HG03460 (cell line): ENCODE measurements around the gene GLTP.
"Not testable (repeated sequence)": the region's sequence is repeated elsewhere in the genome, so short reads cannot be mapped to it uniquely, and the experiment has no call there.

Source experiments
- ATAC-seq: cut with Tn5 transposase; IDR thresholded peaks from one replicate; pipeline ENCODE4 v1.9.1; 2021; ENCODE audit not compliant: unreplicated experiment

The GLTP gene

DNA sequence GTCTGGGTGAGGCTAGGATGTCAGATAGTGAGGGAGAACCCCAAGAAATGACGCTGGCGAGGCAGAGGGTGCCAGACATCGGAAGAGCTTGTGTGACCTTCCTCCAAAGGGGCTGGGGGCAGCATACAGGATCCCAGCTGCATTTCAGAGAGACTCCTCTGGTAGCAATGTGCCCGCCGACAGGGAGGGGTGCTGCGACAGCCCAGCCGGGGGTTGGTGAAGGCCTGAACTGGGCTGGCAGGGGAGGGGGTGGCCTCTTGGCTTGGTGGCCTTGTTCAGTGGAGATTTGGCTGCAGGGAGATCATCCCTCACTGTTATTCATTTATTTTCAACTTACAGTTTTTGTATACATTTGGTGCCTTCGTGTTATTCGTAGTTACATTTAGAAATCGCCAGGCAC is 25.0 kb upstream of the GLTP start:
- ATAC-seq: no peak

DNA sequence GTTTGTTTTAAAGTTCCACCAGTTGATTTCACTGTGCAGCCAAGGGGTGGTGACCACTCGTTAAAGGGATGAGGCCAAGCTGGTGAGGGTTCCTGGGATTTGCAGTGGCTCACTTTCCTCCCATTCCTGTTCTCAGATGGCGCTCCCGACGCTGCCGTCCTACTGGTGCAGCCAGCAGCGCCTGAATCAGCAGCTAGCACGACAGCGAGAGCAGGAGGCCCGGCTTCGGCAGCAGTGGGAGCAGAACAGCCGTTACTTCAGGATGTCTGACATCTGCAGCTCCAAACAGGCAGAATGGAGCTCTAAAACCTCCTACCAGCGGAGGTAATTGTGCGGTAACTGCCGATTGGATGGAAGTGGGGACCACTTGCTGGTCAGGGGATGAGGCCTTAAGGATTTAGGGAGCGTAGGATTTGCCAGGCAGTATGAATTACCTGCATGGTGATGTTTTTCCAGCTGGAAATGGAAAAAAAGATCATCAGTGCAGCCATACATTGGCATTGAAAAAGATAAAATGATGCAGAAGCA is 22.6 kb upstream of the GLTP start:
- ATAC-seq: no peak

DNA sequence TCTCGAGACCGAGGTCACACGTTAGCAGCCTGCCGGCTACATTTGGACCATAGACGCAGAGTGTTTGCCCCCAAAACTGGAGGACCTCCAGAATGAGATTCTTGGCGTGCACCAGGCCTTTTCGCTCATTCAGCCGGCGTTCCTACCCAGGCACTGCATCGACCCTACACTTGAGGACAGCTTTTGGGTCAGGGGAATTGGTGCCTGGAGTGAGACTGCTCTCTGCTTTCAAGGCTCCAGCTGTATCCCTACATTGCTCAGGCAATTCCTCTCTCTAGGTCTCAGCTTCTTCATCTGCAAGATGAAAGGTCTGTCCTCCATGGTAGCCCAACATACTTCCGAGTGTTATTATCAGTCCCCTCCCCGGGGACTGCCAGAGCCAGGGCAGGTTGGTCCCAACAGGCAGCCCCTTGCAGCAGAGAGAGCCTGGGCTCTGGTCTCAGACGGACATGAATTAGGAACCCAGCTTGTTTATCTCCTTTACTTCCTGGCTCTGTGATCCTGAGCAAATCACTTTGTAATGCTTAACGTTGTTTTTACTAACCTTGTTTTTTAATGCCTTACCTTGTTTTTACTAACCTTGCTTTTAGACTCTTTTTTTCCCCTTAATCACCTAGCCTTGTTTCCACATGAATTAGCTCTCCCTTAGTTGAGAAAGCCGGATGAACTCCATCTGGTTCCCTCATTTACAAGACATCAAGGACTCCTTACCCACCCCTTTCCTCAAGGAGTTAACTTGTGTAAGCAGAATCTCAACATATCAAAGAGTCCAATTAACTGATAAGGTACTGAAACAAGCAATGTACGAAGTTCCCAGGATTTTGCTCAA is 20.6 kb upstream of the GLTP start:
- no peak for ATAC-seq

DNA sequence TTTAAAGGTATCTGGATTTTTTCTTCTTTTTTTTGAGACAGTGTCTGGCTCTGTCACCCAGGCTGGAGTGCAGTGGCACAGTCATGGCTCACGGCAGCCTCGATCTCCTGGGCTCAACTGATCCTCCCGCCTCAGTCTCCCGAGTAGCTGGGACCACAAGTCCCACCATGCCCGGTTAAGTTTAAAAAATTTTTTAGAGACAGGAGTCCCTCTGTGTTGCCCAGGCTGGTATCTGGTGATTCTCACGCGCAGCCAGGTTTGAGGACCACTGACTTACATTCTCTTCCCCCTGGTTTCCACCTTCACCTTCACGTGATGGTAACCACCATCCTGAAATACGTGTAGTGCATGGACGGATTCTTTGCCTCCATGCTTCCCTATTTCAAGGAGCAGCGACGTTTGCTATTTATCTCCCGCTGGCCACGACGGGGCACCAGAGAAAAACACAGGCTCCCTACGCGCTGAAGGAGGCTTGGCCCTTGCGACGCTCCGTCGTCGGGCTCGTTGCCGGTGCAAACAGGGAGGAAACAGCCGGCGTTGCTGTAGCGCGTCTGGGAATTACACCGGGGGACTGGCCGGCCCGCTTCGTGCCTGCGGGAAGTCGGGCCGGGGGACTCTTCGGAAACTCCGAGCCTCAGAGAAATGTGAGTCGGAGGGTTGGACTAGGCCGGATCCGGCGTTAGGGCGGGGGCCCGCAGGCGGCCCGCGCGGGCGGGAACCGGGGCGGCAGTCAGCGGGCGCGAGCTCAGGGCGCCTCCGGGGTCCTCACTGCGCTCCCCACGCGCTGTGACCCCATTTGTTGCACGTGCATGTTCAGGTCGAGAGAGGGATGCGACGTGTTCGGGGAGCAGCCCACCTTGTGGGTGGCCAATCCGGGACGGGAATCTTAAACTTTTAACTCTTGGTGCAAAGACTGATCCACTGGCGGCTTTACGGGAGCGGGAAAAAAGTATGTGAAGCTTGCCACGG is 19.7 kb upstream of the GLTP start, which contains the start of gene TCHP:
Gene TCHP, plus strand, starts transcription at position 492 of the 969 bp plus-strand sequence. CDS start 2,753 bp downstream, outside the sequence.
- peak; percentile 82 for ATAC-seq

DNA sequence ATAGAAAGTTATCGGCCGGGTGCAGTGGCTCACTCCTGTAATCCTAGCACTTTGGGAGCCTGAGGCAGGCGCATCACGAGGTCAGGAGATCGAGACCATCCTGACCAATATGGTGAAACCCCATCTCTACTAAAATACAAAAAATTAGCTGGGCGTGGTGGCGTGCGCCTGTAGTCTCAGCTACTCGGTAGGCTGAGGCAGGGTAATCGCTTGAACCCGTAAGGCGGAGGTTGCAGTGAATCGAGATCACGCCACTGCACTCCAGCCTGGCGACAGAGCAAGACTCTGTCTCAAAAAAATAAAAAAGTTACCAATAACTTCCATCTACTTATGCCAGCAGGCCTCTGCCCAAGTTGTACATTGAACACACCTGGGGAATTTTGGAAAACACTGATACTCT is 19.0 kb upstream of the GLTP start:
- not testable (repeated sequence) for ATAC-seq

DNA sequence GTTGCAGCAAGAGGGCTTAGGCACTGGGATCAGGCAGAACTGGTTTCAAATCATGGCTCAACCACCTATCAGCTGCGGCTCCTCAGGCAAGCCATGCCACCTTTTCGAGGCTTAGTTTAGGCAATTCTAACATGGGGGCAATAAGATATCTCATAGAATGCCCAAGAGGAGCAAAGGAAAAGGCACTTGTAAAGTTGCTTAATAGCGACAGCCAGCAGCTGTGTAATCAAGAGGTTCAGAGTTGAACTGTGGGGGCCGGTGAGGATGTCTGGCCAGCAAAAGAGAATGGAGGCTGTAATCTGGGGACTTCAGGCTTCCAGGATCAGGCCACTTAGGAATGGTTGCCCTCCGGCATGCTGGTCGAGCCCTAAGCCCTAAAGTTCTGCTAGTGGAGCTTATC is 16.7 kb upstream of the GLTP start:
- no peak for ATAC-seq

DNA sequence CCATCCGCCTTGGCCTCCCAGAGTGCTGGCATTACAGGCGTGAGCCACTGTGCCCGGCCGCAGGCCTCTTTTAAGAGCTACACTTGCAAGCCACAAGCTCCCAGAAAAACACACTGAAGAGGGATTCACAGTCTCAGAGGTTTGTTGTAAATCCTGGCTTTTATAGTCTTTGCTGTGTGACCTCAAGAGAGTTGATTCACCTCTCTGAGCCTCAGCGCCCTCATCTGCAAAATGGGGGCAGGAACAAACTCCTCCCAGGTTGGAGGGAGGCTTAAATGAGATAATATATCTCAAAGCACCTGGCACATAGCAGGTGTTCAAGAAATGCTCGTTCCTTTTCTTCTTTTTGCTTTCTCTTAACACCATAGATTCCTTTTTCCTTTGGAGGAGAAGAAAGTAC is 15.8 kb upstream of the GLTP start:
- no peak for ATAC-seq

DNA sequence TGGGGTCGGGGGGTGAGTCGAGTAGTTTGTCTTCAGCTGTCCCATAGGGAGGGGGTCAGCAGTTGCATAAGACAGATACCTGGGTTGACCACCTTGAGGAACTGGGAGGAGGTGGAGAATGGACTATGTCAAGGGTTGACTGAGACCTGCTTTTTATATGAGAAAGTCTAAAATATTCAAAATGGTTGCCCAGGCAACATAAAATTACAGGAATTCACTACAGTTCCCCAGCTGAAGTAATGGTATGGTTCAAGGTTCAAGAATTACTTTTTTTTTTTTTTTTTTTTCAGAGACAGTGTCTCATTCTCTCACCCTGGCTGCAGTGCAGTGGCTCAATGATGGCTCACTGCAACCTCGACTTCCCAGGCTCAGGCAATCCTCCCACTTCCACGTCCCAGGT is 14.6 kb upstream of the GLTP start:
- ATAC-seq: no peak

DNA sequence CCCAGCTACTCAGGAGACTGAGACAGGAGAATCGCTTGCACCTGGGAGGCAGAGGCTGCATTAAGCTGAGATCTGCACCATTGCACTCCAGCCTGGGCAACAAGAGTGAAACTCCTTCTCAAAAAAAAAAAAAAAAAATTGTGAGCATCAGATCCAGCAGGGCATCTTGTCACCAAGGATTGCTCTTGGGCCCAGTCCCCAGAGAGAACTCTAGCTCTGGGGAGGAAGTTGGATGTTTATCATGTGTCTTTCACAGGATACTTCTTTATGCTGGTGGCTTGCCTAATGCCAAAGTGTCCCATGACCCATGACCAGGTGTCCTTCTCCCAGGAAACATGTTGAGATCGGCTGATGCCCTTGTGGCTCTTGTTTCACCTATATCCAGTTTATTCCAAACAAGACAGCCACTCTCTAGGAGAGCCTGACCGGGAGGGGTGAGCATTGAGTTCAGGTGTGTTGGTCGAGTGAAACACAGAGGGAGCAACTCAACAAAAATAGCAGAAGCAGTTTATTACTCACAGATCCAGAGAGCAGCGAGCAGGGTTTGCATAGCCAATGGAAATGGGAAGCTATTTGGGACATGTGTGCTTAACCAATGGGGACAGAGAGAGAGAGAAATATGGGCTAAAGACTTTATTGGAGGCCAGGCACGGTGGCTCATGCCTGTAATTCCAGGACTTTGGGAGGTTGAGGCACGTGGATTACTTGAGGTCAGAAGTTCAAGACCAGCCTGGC is 13.1 kb upstream of the GLTP start:
- ATAC-seq: no peak

DNA sequence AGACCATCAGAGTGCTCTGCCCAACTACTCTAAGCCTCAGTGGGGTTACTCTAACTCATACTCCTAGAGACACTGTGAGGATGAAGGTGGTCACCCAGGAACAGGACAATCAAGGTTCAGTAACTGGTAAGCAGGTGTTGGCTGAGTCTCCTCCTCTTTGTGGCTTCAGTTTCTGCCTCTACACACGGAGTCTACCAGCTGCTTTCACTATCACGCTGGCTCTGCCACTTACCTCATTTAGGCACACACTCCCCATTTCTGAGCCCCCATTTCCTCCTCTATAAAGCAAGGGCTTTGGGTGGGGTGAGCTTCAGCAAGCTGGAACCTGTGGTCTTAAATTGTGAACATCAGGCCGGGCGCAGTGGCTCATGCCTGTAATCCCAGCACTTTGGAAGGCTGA is 12.4 kb upstream of the GLTP start:
- ATAC-seq: peak; percentile 62

DNA sequence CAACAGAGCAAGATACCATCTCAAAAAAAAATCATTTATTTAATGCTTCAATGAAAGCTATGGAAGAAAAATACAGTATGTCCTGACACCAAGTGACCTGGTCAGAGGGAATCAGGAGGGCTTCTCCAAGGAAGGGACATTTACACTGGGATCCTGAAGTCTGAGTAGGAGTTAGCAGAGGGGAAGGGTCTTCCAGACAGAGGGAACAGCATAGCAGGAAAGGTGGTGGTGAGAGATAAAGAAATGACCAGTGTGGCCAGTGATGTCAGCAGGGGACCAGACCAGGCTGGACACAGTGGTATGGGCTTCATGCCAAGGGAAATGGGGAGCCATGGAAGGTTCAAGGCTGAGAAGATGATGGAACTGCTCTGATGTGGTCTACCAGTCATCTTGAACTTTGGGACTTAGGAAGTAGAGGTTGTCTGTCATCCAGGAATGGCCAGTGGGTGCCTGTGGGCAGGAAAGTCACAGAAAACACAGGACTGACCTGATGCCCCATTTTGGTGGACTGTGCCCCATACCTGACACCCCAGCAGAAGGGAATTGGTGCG is 11.9 kb upstream of the GLTP start:
- ATAC-seq: no peak

DNA sequence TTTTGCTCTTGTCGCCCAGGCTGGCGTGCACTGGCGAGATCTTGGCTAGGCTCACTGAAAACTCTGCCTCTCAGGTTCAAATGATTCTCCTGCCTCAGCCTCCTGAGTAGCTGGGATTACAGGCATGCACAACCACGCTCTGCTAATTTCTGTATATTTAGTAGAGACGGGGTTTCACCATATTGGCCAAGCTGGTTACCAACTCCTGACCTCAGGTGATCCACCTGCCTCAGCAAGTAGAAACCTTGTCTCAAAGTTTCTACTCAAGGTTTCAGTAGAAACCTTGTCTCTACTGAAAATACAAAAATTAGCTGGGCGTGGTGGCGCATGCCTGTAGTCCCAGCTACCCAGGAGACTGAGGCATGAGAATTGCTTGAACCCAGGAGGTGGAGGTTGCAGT is 11.4 kb upstream of the GLTP start:
- not testable (repeated sequence) for ATAC-seq

DNA sequence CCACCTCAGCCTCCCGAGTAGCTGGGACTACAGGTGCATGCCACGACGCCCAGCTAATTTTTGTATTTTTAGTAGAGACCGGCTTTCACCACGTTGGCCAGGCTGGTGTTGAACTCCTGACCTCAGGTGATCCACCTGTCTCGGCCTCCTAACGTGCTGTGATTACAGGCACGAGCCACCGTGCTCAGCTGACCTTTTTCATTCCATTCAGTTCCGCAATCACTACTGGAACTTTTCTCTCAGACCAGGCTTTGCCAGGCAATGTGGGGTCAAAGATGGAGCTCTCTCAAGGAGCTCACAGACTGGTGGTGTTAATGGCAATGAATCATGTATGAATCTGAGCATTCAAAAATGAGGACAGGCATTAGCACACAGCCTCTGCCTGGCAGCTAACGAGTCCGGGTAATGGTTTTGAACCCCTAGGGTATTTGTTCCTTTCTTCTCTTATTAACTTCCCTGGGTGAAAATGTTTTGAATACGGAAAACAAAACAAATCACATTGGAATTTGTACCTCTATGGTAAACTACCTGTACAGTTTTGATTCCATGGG is 10.4 kb upstream of the GLTP start:
- ATAC-seq: no peak

DNA sequence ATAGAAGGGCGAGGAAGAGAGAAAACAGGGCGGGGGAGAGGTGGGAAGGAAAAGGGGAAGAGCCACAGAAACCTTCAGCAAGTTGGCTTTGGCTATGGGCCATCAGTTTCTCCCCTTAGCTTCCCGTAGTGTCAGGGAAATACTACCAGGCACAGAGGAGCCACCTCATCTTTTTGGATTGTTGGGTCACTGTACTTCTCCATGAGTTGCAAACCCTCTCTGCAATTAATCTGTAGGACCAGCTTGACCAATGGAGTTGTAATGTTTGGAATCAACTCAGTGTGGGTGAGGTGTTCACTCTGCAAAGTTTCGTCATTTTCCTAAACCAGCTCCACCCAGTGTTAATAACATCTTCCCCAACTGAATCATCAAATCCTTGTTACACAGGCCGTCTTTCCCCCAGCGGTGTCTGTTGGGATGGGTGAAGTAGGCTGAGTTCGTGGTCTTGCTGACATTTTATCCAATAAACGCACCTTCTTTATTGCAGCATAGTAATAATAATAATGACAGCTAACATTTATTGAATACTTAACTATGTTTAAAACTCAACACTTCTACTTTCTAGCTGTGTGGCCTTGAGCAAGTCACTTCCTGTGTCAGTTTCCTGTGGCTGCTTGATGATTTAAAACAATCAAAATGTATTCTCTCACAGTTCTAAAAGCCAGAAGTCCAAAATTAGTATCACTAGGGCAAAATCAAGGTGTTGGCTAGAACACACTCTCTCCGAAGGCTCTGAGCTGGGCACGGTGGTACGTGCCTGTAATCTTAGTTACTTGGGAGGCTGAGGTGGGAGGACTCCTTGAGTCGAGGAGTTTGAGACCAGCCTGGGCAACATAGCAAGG is 8.1 kb upstream of the GLTP start:
- ATAC-seq: no peak

DNA sequence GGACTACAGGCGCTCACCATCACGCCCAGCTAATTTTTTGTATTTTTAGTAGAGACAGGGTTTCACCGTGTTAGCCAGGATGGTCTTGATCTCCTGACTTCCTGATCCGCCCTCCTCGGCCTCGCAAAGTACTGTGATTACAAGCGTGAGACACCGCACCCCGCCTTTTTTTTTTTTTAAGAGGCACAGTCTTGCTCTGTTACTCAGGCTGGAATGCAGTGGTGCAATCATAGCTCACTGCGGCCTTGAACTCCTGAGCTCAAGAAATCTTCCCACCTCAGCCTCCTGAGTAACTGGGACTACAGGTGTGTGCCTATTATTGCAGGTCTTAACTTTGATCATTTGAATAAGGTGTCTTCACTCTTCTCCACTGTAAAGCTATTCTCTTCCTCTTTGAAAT is 5.3 kb upstream of the GLTP start:
- ATAC-seq: no peak

DNA sequence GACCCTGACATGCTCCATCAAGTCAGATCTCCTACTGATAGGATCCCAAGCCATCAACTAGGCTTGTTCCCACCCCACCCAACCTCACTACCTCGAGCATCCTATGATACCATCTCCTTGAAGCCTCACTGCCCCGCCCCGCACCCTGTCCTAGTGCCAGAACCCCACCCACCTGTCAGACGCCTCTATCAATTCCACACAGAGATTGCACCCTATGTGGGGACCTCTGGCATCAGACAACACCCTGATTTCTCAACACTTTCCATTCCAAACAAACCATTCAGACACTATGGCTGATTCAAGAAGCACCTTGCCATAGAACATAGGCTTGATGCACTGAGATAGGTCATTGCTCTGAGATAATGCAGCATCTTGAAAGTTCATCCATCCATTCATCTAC is 3.1 kb upstream of the GLTP start:
- no peak for ATAC-seq

DNA sequence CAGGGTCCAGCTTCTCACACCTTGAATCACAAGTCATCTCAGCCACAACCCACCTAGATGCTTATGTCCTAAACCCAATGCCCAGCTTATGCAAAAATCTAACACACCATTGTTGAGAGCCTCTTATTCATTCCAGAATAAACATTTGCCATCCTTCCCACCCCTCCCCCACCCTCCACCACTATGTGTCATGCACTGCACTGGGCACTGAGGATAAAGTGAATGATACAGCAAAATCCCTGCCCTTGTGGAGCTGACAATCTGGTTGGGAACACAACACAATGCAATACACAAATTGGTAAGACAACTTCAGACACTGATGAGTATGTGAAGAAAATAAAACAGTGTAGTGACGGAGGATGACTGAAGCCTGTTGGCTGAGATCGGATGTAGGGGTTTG is 1.4 kb upstream of the GLTP start:
- ATAC-seq: no peak

DNA sequence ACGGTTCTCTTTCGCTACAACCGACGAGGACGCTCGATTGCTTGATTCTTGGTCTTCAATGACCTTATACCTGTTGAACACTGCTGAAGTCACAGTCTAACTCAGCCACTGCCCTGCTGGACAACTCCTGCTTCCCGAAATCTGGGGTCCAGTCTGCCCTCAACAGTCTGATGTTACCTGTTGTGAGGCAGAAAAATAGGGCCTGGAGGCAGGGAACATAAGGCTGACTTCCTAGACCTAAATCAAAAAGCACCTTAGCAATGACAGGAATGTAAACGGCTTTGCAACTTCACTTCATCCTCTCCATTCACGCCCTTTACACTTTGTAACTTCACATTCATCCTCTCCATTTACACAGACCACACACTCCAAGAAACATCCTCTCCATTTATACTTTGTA is 597 bp upstream of the GLTP start:
- ATAC-seq: no peak

DNA sequence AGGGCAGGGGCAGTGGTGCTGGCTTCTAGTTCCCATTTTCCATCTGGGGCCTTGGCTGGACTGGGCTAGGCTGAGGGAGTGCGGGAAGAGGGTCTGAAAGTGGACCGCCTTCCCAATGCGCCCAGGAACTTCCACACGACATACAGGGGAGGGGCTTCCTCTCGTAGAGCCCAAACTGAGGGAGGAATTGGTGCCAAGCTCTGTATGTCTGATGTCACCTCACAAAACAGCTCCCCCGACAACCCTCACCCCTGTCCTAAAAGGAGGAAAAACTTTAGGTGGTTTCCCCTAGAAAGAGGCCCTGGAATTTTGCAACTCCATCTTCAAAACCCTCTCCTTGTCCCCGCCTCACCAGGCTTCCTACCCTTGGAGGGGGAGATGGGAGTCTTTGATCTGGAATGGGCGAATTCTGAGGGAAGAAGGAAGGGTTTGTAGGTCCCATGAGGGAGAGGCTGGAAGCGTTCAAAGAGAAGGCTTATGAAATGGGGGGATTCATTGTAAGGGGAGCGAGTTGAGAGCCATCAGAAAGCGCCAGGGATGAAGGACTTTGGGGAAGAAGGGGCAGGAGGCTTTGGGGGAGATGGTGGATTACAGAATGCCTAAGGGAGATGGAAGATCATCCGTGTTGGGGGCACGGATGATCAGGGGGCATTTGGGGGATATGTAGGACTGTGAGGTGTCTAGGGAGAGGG is 844 bp downstream of the GLTP start:
- no peak for ATAC-seq
